Bronchial epithelial cell (primary cell): ENCODE results near the gene BTBD3. TPM values are rescaled to one million over a fixed set of nuclear protein-coding genes. Genes with fewer than 3 reads are reported as not detected.

ENCODE experiments used
- DNase-seq: peaks from one replicate; pipeline ENCODE4 v3.0.0-alpha.2; 2010; ENCODE audit warnings: low read depth
- FAIRE-seq: peaks from 2 replicates; lab custom pipeline; 2011; peaks lifted over from hg19 to GRCh38; lab: Jason Lieb, UNC
- H3K27me3 ChIP-seq: 2 replicates; pipeline ENCODE4 v1.5.1; 2011; ENCODE audit warnings: low read length; ENCODE audit not compliant: control insufficient read depth, insufficient read depth
- H3K36me3 ChIP-seq: 2 replicates; pipeline ENCODE4 v1.5.1; 2011; ENCODE audit warnings: low read length; ENCODE audit not compliant: control insufficient read depth, insufficient read depth
- H3K4me3 ChIP-seq: 2 replicates; pipeline ENCODE4 v1.5.1; 2011; ENCODE audit warnings: mild to moderate bottlenecking, low read depth, low read length, control low read depth
- total RNA-seq: library from RNA; depleted of rRNA; stranded (reverse); fragments of >200 nt; gene quantifications from 2 replicates; pipeline ENCODE4 v1.2.1, GENCODE V29; 2014
- TF ChIP-seq, protein P1 (sequence below): IDR thresholded peaks from 2 replicates; pipeline ENCODE4 v1.5.1; 2011; ENCODE audit warnings: mild to moderate bottlenecking, moderate library complexity, low read length, control low read depth, inconsistent platforms; ENCODE audit not compliant: insufficient read depth, severe bottlenecking

Gene BTBD3
- 16.6 and 19.5 TPM in 2 replicates for total RNA-seq

- H3K27me3 ChIP-seq, result no peaks in the 10 kb centered on the region
- FAIRE-seq (peak; percentile 28), DNase-seq (peak; percentile 77)
- no peak within 1 kb of the TSS for H3K4me3 ChIP-seq
- TF ChIP-seq, protein P1, sequence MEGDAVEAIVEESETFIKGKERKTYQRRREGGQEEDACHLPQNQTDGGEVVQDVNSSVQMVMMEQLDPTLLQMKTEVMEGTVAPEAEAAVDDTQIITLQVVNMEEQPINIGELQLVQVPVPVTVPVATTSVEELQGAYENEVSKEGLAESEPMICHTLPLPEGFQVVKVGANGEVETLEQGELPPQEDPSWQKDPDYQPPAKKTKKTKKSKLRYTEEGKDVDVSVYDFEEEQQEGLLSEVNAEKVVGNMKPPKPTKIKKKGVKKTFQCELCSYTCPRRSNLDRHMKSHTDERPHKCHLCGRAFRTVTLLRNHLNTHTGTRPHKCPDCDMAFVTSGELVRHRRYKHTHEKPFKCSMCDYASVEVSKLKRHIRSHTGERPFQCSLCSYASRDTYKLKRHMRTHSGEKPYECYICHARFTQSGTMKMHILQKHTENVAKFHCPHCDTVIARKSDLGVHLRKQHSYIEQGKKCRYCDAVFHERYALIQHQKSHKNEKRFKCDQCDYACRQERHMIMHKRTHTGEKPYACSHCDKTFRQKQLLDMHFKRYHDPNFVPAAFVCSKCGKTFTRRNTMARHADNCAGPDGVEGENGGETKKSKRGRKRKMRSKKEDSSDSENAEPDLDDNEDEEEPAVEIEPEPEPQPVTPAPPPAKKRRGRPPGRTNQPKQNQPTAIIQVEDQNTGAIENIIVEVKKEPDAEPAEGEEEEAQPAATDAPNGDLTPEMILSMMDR, result peak; percentile 22
- H3K36me3 ChIP-seq, result peaks cover 3% of the 10 kb centered on the region
These were observed at the start of gene BTBD3 for GRCh38 chr20:11917663-11918062. Gene BTBD3 (plus strand): TSS chr20:11917893. CDS start chr20:11918276, 383 bp downstream.

DNA sequence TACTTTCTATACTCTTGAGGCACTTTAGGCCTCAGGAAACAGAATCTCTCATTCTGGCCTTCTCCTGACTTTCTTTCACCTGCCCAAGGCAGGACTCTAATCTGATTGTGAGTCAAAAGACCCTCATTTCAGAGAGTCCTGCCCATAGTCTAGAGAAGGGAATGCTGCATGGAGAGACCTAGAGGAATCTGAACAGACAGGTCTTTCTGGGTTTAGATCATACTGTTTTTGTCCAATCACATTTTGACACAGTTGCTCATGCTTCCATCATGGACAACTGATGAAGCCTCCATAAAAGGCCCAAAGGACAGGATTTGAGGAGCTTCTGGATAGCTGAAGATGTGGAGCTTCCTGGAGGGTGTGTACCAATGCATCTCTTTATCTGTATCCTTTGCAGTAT is 48.1 kb upstream of the BTBD3 start:
- DNase-seq, result peak; percentile 63
- FAIRE-seq, result no peak
- Histone ChIP-seq H3K36me3 (no peaks in the 10 kb centered on the region), H3K27me3 (no peaks in the 10 kb centered on the region), H3K4me3 (no peak overlapping the region)
- TF ChIP-seq, protein P1, result no peak

GRCh38 chr20:11870411-11870810 is 47.3 kb upstream of the BTBD3 start:
- Histone ChIP-seq H3K27me3 (no peaks in the 10 kb centered on the region), H3K4me3 (no peak overlapping the region), H3K36me3 (no peaks in the 10 kb centered on the region)
- FAIRE-seq (no peak), DNase-seq (no peak)
- TF ChIP-seq, protein P1, result no peak

GRCh38 chr20:11876555-11876954 is 41.1 kb upstream of the BTBD3 start:
- H3K36me3 ChIP-seq, result no peaks in the 10 kb centered on the region
- H3K27me3 ChIP-seq, result no peaks in the 10 kb centered on the region
- DNase-seq (no peak), FAIRE-seq (no peak)
- H3K4me3 ChIP-seq, result no peak overlapping the region
- TF ChIP-seq, protein P1, result no peak

GRCh38 chr20:11880680-11881079 is 37.0 kb upstream of the BTBD3 start:
- Histone ChIP-seq H3K36me3 (no peaks in the 10 kb centered on the region), H3K27me3 (no peaks in the 10 kb centered on the region), H3K4me3 (no peak overlapping the region)
- TF ChIP-seq, protein P1, result no peak
- DNase-seq (peak; percentile 89), FAIRE-seq (no peak)

- H3K4me3 ChIP-seq, result no peak overlapping the region
- TF ChIP-seq, protein P1, result no peak
- FAIRE-seq (no peak), DNase-seq (no peak)
- no peaks in the 10 kb centered on the region for H3K27me3 ChIP-seq
- H3K36me3 ChIP-seq, result no peaks in the 10 kb centered on the region
These were observed 36.2 kb upstream of the BTBD3 start for GRCh38 chr20:11881449-11881848.
